ENCODE data around the gene ELP4. TPM values are rescaled to one million over a fixed set of nuclear protein-coding genes. Genes with fewer than 3 reads are reported as not detected.

Gene ELP4
- total RNA-seq, 6 experiments from 2014 or later = 7.3 to 16.4 (median 9.2) TPM

GRCh38 chr11:31687256-31687655 lies 177.7 kb downstream of the ELP4 start:
- ATAC-seq (no peak), DNase-seq (no peak)
- 100% methylated on average over 1 of the region's 1 CpG for WGBS (ENCODE audit: insufficient coverage, low coverage, low lambda C conversion rate, missing lambda C conversion rate)
- no peak for TF ChIP-seq POLR2A (IDR thresholded peaks at IDR 0.05)
- TF ChIP-seq, protein P1, sequence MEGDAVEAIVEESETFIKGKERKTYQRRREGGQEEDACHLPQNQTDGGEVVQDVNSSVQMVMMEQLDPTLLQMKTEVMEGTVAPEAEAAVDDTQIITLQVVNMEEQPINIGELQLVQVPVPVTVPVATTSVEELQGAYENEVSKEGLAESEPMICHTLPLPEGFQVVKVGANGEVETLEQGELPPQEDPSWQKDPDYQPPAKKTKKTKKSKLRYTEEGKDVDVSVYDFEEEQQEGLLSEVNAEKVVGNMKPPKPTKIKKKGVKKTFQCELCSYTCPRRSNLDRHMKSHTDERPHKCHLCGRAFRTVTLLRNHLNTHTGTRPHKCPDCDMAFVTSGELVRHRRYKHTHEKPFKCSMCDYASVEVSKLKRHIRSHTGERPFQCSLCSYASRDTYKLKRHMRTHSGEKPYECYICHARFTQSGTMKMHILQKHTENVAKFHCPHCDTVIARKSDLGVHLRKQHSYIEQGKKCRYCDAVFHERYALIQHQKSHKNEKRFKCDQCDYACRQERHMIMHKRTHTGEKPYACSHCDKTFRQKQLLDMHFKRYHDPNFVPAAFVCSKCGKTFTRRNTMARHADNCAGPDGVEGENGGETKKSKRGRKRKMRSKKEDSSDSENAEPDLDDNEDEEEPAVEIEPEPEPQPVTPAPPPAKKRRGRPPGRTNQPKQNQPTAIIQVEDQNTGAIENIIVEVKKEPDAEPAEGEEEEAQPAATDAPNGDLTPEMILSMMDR (IDR thresholded peaks at IDR 0.05) = no peak
- Histone ChIP-seq H3K4me3 (no peak overlapping the region), H3K27me3 (no peaks in the 10 kb centered on the region), H3K36me3 (no peaks in the 10 kb centered on the region), H3K4me1 (no peaks in the 10 kb centered on the region), H3K9me3 (no peaks in the 10 kb centered on the region), H3K27ac (no peak overlapping the region)
- intact Hi-C loops (cut with DNase I) = no loop called here

- 93% methylated on average over 4 of the region's 4 CpGs for WGBS (ENCODE audit: insufficient coverage, low coverage, low lambda C conversion rate, missing lambda C conversion rate)
- no peak for DNase-seq
- intact Hi-C loops (cut with DNase I) = no loop called here
- ATAC-seq = no peak
- no peaks in the 10 kb centered on the region for H3K9me3 ChIP-seq
- H3K27me3 ChIP-seq = no peaks in the 10 kb centered on the region
- no peak for TF ChIP-seq POLR2A (IDR thresholded peaks at IDR 0.05)
- TF ChIP-seq, protein P1 (IDR thresholded peaks at IDR 0.05) = no peak
- H3K4me1 ChIP-seq = no peaks in the 10 kb centered on the region
- no peaks in the 10 kb centered on the region for H3K36me3 ChIP-seq
- no peak overlapping the region for H3K4me3 ChIP-seq
- H3K27ac ChIP-seq = no peak overlapping the region
These were observed 178.3 kb downstream of the ELP4 start for GRCh38 chr11:31687861-31688260.

DNA sequence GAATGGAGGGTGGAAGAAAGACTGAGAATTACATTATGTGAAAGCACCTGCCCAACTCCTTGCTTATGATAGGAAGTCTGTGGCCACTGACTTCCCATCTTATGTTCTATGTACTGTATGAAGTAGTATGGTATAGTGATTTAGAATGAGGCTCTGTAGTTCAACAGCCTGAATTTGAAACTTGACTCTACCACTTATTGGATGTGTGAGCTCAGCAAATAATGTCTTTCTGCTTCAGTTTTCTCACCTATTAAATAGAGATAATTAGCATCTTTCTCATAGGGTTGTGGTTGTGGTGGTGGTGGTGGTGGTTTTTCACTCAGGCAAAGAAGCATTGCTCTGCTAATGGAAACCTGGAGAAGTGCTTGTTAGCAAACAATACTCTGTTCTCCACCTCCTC lies 180.0 kb downstream of the ELP4 start:
- Histone ChIP-seq H3K9me3 (no peaks in the 10 kb centered on the region), H3K4me3 (no peak overlapping the region), H3K27ac (no peak overlapping the region), H3K36me3 (no peaks in the 10 kb centered on the region), H3K4me1 (no peaks in the 10 kb centered on the region), H3K27me3 (no peaks in the 10 kb centered on the region)
- no peak for TF ChIP-seq POLR2A (IDR thresholded peaks at IDR 0.05)
- TF ChIP-seq, protein P1 (IDR thresholded peaks at IDR 0.05) = no peak
- intact Hi-C loops (cut with DNase I) = no loop called here
- DNase-seq = no peak
- no peak for ATAC-seq

- DNase-seq (no peak), ATAC-seq (no peak)
- H3K27me3 ChIP-seq = no peaks in the 10 kb centered on the region
- intact Hi-C loops (cut with DNase I) = no loop called here
- 95% methylated on average over 2 of the region's 2 CpGs for WGBS (ENCODE audit: insufficient coverage, low coverage, low lambda C conversion rate, missing lambda C conversion rate)
- H3K4me1 ChIP-seq = no peaks in the 10 kb centered on the region
- no peaks in the 10 kb centered on the region for H3K36me3 ChIP-seq
- H3K9me3 ChIP-seq = no peaks in the 10 kb centered on the region
- H3K27ac ChIP-seq = no peak overlapping the region
- TF ChIP-seq, protein P1 (IDR thresholded peaks at IDR 0.05) = no peak
- TF ChIP-seq POLR2A (IDR thresholded peaks at IDR 0.05) = no peak
- H3K4me3 ChIP-seq = no peak overlapping the region
These were observed 180.5 kb downstream of the ELP4 start for GRCh38 chr11:31690041-31690440.

- intact Hi-C loops (cut with DNase I) = no loop called here
- TF ChIP-seq POLR2A (IDR thresholded peaks at IDR 0.05) = no peak
- 59% methylated on average over 2 of the region's 2 CpGs for WGBS (ENCODE audit: insufficient coverage, low coverage, low lambda C conversion rate, missing lambda C conversion rate)
- no peak for ATAC-seq
- H3K9me3 ChIP-seq = no peaks in the 10 kb centered on the region
- no peaks in the 10 kb centered on the region for H3K27me3 ChIP-seq
- no peak overlapping the region for H3K4me3 ChIP-seq
- H3K4me1 ChIP-seq = no peaks in the 10 kb centered on the region
- no peaks in the 10 kb centered on the region for H3K36me3 ChIP-seq
- no peak for DNase-seq
- H3K27ac ChIP-seq = no peak overlapping the region
These were observed 180.9 kb downstream of the ELP4 start for GRCh38 chr11:31690516-31690915.
